HepG2 (cell line): ENCODE results near the gene BATF3. TPM values are rescaled to one million over a fixed set of nuclear protein-coding genes. Genes with fewer than 3 reads are reported as not detected.

Experiments used
- ARID3A ChIP-seq: IDR thresholded peaks from 2 replicates; pipeline ENCODE4 v1.6.1; 2012; ENCODE audit warnings: low read depth, low read length, improper control_type of control experiment
- ATF5 ChIP-seq: sonication (generic); formaldehyde crosslinking; IDR thresholded peaks from 2 replicates; pipeline ENCODE4 v1.4.0; 2020; ENCODE audit warnings: mild to moderate bottlenecking, low read depth, missing genetic modification reagents
- HMGXB4 ChIP-seq, 2 experiments: sonication (generic) in 1 of 2; formaldehyde crosslinking in 1 of 2; IDR thresholded peaks; 2 replicates each; pipeline versions ENCODE4 v1.4.0 to v1.6.1; 2018 to 2020; ENCODE audit warnings: missing genetic modification reagents in 2 of 2, borderline replicate concordance in 1 of 2, low read depth in 1 of 2, mild to moderate bottlenecking in 1 of 2, missing biosample characterization in 1 of 2
- MBNL3 ChIP-seq: fragments of 250-450 bp; sonication (Bioruptor Pico); conservative IDR thresholded peaks from 2 replicates; pipeline ENCODE4 v1.8.0; 2022; ENCODE audit warnings: mild to moderate bottlenecking, inconsistent platforms
- NFIB ChIP-seq: sonication (generic); formaldehyde crosslinking; IDR thresholded peaks from 2 replicates; pipeline ENCODE4 v1.9.0; 2021; ENCODE audit warnings: missing genetic modification reagents, mild to moderate bottlenecking, borderline replicate concordance
- RAD21 ChIP-seq: fragments of 450-650 bp; formaldehyde crosslinking; IDR thresholded peaks from 2 replicates; pipeline ENCODE4 v1.5.0; 2020; ENCODE audit warnings: mild to moderate bottlenecking
- RERE ChIP-seq: IDR thresholded peaks from 2 replicates; pipeline ENCODE4 v1.6.1; 2016; ENCODE audit warnings: low read depth, missing genetic modification reagents, missing compliant biosample characterization
- SIX1 ChIP-seq: sonication (generic); formaldehyde crosslinking; IDR thresholded peaks from 2 replicates; pipeline ENCODE4 v1.4.0; 2020; ENCODE audit warnings: missing genetic modification reagents, borderline replicate concordance
- SOX13 ChIP-seq, 3 experiments: fragments of 450-650 bp in 1 of 3; sonication (generic) in 1 of 3; formaldehyde crosslinking in 1 of 3; IDR thresholded peaks in 2 of 3; conservative IDR thresholded peaks in 1 of 3; 2 replicates each; pipeline versions ENCODE4 v1.5.0 to v1.6.1; 2016 to 2020; ENCODE audit warnings: antibody characterized with exemption in 1 of 3, mild to moderate bottlenecking in 1 of 3, missing compliant biosample characterization in 1 of 3, missing genetic modification reagents in 1 of 3, moderate library complexity in 1 of 3
- WIZ ChIP-seq: sonication (generic); formaldehyde crosslinking; IDR thresholded peaks from 2 replicates; pipeline ENCODE4 v1.5.1; 2020; ENCODE audit warnings: mild to moderate bottlenecking, missing genetic modification reagents
- ZBTB26 ChIP-seq: IDR thresholded peaks from 2 replicates; pipeline ENCODE4 v1.6.1; 2016; ENCODE audit warnings: missing compliant biosample characterization, missing genetic modification reagents, borderline replicate concordance
- ZNF276 ChIP-seq: sonication (generic); formaldehyde crosslinking; IDR thresholded peaks from 2 replicates; pipeline ENCODE4 v1.4.0; 2020; ENCODE audit warnings: mild to moderate bottlenecking, low read depth, missing genetic modification reagents
- ZNF660 ChIP-seq: sonication (generic); formaldehyde crosslinking; IDR thresholded peaks from 2 replicates; pipeline ENCODE4 v1.5.1; 2020; ENCODE audit warnings: mild to moderate bottlenecking, low read depth, missing genetic modification reagents, borderline replicate concordance
- ZNF83 ChIP-seq: sonication (generic); formaldehyde crosslinking; IDR thresholded peaks from 2 replicates; pipeline ENCODE4 v1.4.0; 2020; ENCODE audit warnings: missing genetic modification reagents, mild to moderate bottlenecking, borderline replicate concordance
- polyA plus RNA-seq, 8 experiments: library from polyadenylated mRNA; depleted of rRNA in 3 of 8; stranded (reverse) in 7 of 8; unstranded in 1 of 8; fragments of >200 nt; fragmentation: Illumina TruSeq in 4 of 8; extraction: Trizol in 4 of 8; gene quantifications; 2 replicates each; pipeline versions ENCODE4 v1.2.1 to v1.2.3, GENCODE V29; 2011 to 2016; ENCODE audit warnings: low read depth in 4 of 8, missing spikeins in 1 of 8, mixed read lengths in 1 of 8; ENCODE audit not compliant: insufficient read depth in 1 of 8
- total RNA-seq, 5 experiments: library from RNA; depleted of rRNA; stranded (reverse); fragments of >200 nt; fragmentation: Illumina TruSeq; extraction: Trizol; gene quantifications; 2 replicates each; pipeline ENCODE4 v1.2.3, GENCODE V29; 2016; ENCODE audit warnings: low read depth in 1 of 5

BATF3 gene
- total and polyA plus RNA-seq, 2 of the 13 experiments (the other 11 are each of a cell fraction or from before 2014, with no cell fraction given): 0.13 TPM; not detected in 1

- no peak for TF ChIP-seq WIZ (CRISPR knock-in tag)
- no peak for TF ChIP-seq ZNF660 (CRISPR knock-in tag)
- TF ChIP-seq SIX1 (CRISPR knock-in tag): 0 out of 2 replicates have a peak, but pooled peaks have one; percentile 14
- no peak for TF ChIP-seq ZNF276 (CRISPR knock-in tag)
- no peak for TF ChIP-seq HMGXB4 (CRISPR knock-in tag; IDR thresholded peaks at IDR 0.05; ENCODE audit: borderline replicate concordance in 1 of 2, low read depth in 1 of 2)
- TF ChIP-seq RERE (CRISPR knock-in tag): no peak
- TF ChIP-seq ATF5 (CRISPR knock-in tag): no peak
- no peak for TF ChIP-seq ARID3A
- TF ChIP-seq SOX13 (IDR thresholded peaks at IDR 0.05): no peak
- peak in 1 of 2 experiments; percentile 70; a peak in 2 of 4 replicates for TF ChIP-seq SOX13 (CRISPR knock-in tag; conservative IDR thresholded peaks at IDR 0.05 in 1 of 2, IDR thresholded peaks at IDR 0.05 in 1 of 2)
- TF ChIP-seq ZBTB26: no peak
- TF ChIP-seq ZNF83 (CRISPR knock-in tag): no peak
- no peak for TF ChIP-seq NFIB
- TF ChIP-seq RAD21 (CRISPR knock-in tag): no peak
- TF ChIP-seq MBNL3 (CRISPR knock-in tag): no peak
Observed at GRCh38 chr1:212728606-212729005, 29.0 kb upstream of the BATF3 start (continued).
